ENCODE data around the gene PHKB. TPM values are rescaled to one million over a fixed set of nuclear protein-coding genes. Genes with fewer than 3 reads are reported as not detected.
A peak's percentile ranks its signal among the peaks of the same experiment; 100 is the strongest.

PHKB gene
- total and polyA plus RNA-seq, 2 experiments from 2014 or later, result 31.3 to 52.0 TPM

DNA sequence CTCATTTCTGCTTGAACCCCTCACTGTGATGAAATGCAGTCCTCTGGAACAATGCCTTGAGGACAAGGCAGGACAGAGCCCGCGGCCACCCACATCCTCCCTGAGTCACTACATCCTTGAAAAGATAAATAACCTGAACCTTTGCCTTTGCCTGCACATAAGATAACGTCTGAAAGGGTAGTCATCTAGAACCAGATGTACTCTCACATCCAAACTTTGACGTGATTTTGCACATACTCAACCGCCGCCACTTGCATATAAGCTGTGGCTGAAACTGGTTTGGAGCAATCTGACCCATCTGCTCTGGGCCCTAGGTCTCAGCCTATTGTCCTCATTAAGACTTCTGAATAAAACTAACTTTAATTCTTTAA lies 252.1 kb downstream of the PHKB start:
- H4K20me1 ChIP-seq (ENCODE audit: insufficient read depth), result no peaks in the 10 kb centered on the region
- H3K9me3 ChIP-seq (ENCODE audit: low read depth), result no peaks in the 10 kb centered on the region
- no peak overlapping the region for H3K9ac ChIP-seq
- peak; percentile 67 for DNase-seq
- no peak overlapping the region for H3K27ac ChIP-seq
- TF ChIP-seq EZH2 (IDR thresholded peaks at IDR 0.05; ENCODE audit: insufficient read depth, poor library complexity, severe bottlenecking) (no peak), EZH2phosphoT487 (IDR thresholded peaks at IDR 0.05; ENCODE audit: insufficient read depth, low read depth) (no peak)
- H3K79me2 ChIP-seq (ENCODE audit: insufficient read depth), result no peaks in the 10 kb centered on the region
- WGBS, 2 experiments (ENCODE audit: low coverage in 1 of 2, low lambda C conversion rate in 2 of 2, missing lambda C conversion rate in 2 of 2), result 12 to 19% methylated on average over 6 of the region's 6 CpGs
- H2AFZ ChIP-seq, result peak overlapping the region; percentile 23; the same call in 1 of the 2 replicates
- in situ Hi-C loops (cut with MboI), result no loop called here
- H3K27me3 ChIP-seq (replicated peaks; ENCODE audit: insufficient read depth), result no peaks in the 10 kb centered on the region
- peaks cover 12% of the 10 kb centered on the region; the same call in 1 of the 2 replicates for H3K4me1 ChIP-seq (ENCODE audit: insufficient read depth)
- H3K4me2 ChIP-seq (ENCODE audit: unreplicated experiment), result no peak overlapping the region
- H3K4me3 ChIP-seq, result no peak overlapping the region
- peaks cover 8% of the 10 kb centered on the region for H3F3A ChIP-seq (ENCODE audit: insufficient read depth)
- no peaks in the 10 kb centered on the region for H3K9me2 ChIP-seq (ENCODE audit: insufficient read depth)
- no peaks in the 10 kb centered on the region for H3K36me3 ChIP-seq (ENCODE audit: low read depth)

- TF ChIP-seq EZH2 (IDR thresholded peaks at IDR 0.05; ENCODE audit: insufficient read depth, poor library complexity, severe bottlenecking), result no peak
- no peak for TF ChIP-seq EZH2phosphoT487 (IDR thresholded peaks at IDR 0.05; ENCODE audit: insufficient read depth, low read depth)
- no peaks in the 10 kb centered on the region for H3K36me3 ChIP-seq (ENCODE audit: low read depth)
- H3K9ac ChIP-seq, result no peak overlapping the region
- no peaks in the 10 kb centered on the region for H3K27me3 ChIP-seq (replicated peaks; ENCODE audit: insufficient read depth)
- H3K79me2 ChIP-seq (ENCODE audit: insufficient read depth), result no peaks in the 10 kb centered on the region
- H3K4me2 ChIP-seq (ENCODE audit: unreplicated experiment), result no peak overlapping the region
- no peak overlapping the region for H2AFZ ChIP-seq
- no peaks in the 10 kb centered on the region for H4K20me1 ChIP-seq (ENCODE audit: insufficient read depth)
- in situ Hi-C loops (cut with MboI), result no loop called here
- no peak for DNase-seq
- H3F3A ChIP-seq (ENCODE audit: insufficient read depth), result peaks cover 8% of the 10 kb centered on the region
- H3K27ac ChIP-seq, result no peak overlapping the region
- whole genome bisulfite sequencing, 2 experiments (ENCODE audit: low coverage in 1 of 2, low lambda C conversion rate in 2 of 2, missing lambda C conversion rate in 2 of 2), result 58 to 70% methylated on average over 2 of the region's 2 CpGs
- H3K4me1 ChIP-seq (ENCODE audit: insufficient read depth), result peaks cover 12% of the 10 kb centered on the region; the same call in 1 of the 2 replicates
- no peak overlapping the region for H3K4me3 ChIP-seq
- H3K9me2 ChIP-seq (ENCODE audit: insufficient read depth), result no peaks in the 10 kb centered on the region
- no peaks in the 10 kb centered on the region for H3K9me3 ChIP-seq (ENCODE audit: low read depth)
Measured at GRCh38 chr16:47715442-47716083, 254.4 kb downstream of the PHKB start.

DNA sequence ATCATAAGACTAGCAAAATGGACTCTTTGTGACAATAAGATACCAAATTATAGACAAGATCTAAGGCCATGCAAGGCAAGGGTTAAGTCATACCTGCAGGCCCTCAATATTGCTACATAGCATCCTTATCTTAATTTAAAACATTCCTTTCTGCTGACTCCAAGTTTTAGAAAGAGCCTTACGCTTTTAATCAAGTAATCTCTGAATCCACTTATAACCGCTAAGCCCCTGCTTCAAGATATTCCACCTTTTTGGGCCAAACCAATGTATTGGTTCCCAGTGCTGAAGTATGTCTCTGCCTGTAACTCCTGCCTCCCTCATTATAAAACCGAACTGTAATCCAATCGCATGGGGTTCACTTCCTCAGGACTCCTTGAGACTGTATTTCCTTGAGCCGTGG lies 255.4 kb downstream of the PHKB start:
- no peak overlapping the region for H3K4me3 ChIP-seq
- H3K9ac ChIP-seq, result no peak overlapping the region
- H3K9me2 ChIP-seq (ENCODE audit: insufficient read depth), result no peaks in the 10 kb centered on the region
- H3K4me2 ChIP-seq (ENCODE audit: unreplicated experiment), result no peak overlapping the region
- 81 to 86% methylated on average over 5 of the region's 5 CpGs for WGBS, 2 experiments (ENCODE audit: low coverage in 1 of 2, low lambda C conversion rate in 2 of 2, missing lambda C conversion rate in 2 of 2)
- peaks cover 12% of the 10 kb centered on the region; the same call in 1 of the 2 replicates for H3K4me1 ChIP-seq (ENCODE audit: insufficient read depth)
- no peak for DNase-seq
- no peaks in the 10 kb centered on the region for H3K9me3 ChIP-seq (ENCODE audit: low read depth)
- no peak overlapping the region for H3K27ac ChIP-seq
- TF ChIP-seq EZH2phosphoT487 (IDR thresholded peaks at IDR 0.05; ENCODE audit: insufficient read depth, low read depth) (no peak), EZH2 (IDR thresholded peaks at IDR 0.05; ENCODE audit: insufficient read depth, poor library complexity, severe bottlenecking) (no peak)
- no peaks in the 10 kb centered on the region for H3K79me2 ChIP-seq (ENCODE audit: insufficient read depth)
- no peaks in the 10 kb centered on the region for H4K20me1 ChIP-seq (ENCODE audit: insufficient read depth)
- H2AFZ ChIP-seq, result no peak overlapping the region
- H3F3A ChIP-seq (ENCODE audit: insufficient read depth), result peaks cover 8% of the 10 kb centered on the region
- H3K27me3 ChIP-seq (replicated peaks; ENCODE audit: insufficient read depth), result no peaks in the 10 kb centered on the region
- no peaks in the 10 kb centered on the region for H3K36me3 ChIP-seq (ENCODE audit: low read depth)
- in situ Hi-C loops (cut with MboI), result no loop called here

DNA sequence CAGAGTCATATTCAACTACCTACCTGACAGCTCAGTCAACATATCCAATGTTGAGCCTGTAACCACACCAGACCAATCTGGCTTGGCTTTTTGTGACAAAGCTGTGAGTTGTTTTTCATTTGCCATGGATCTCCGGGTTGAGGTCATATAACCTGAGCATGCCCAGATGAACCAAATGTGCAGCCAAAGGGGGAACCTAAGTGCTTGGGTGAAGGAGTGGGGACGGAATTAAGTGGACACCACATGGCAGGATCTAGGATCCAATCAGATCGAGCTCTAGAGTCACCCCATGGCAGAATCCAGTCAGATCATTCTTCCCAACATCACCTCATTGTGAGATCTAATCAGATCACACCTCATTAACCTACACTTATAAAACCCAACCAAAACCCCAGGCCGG lies 258.6 kb downstream of the PHKB start:
- no peaks in the 10 kb centered on the region for H3K9me3 ChIP-seq (ENCODE audit: low read depth)
- H3K4me3 ChIP-seq, result no peak overlapping the region
- WGBS, 2 experiments (ENCODE audit: low coverage in 1 of 2, low lambda C conversion rate in 2 of 2, missing lambda C conversion rate in 2 of 2), result 28 to 43% methylated on average over 4 of the region's 4 CpGs
- no peaks in the 10 kb centered on the region for H3K9me2 ChIP-seq (ENCODE audit: insufficient read depth)
- H3K9ac ChIP-seq, result no peak overlapping the region
- H3F3A ChIP-seq (ENCODE audit: insufficient read depth), result no peaks in the 10 kb centered on the region
- no peak for DNase-seq
- no peaks in the 10 kb centered on the region for H4K20me1 ChIP-seq (ENCODE audit: insufficient read depth)
- H3K4me1 ChIP-seq (ENCODE audit: insufficient read depth), result no peaks in the 10 kb centered on the region
- no peaks in the 10 kb centered on the region for H3K27me3 ChIP-seq (replicated peaks; ENCODE audit: insufficient read depth)
- TF ChIP-seq EZH2 (IDR thresholded peaks at IDR 0.05; ENCODE audit: insufficient read depth, poor library complexity, severe bottlenecking) (no peak), EZH2phosphoT487 (IDR thresholded peaks at IDR 0.05; ENCODE audit: insufficient read depth, low read depth) (no peak)
- no peak overlapping the region for H2AFZ ChIP-seq
- H3K4me2 ChIP-seq (ENCODE audit: unreplicated experiment), result no peak overlapping the region
- in situ Hi-C loops (cut with MboI), result no loop called here
- no peaks in the 10 kb centered on the region for H3K36me3 ChIP-seq (ENCODE audit: low read depth)
- H3K27ac ChIP-seq, result no peak overlapping the region
- no peaks in the 10 kb centered on the region for H3K79me2 ChIP-seq (ENCODE audit: insufficient read depth)

Measured in GM23248 (cell line).